HCT116 (cell line): Measurements from ENCODE around the gene LDAH. TPM values are rescaled to one million over a fixed set of nuclear protein-coding genes. Genes with fewer than 3 reads are reported as not detected.
"Not testable (repeated sequence)": the region's sequence is repeated elsewhere in the genome, so short reads cannot be mapped to it uniquely, and the experiment has no call there.

Experiments
- ATAC-seq: fragments of 200-7000 bp; cut with Tn5 transposase; 2 replicates; pipeline ENCODE4 v1.9.1; 2020; ENCODE audit warnings: mild to moderate bottlenecking, moderate library complexity
- BruUV-seq: library from RNA; stranded (reverse); fragments of 400-500 nt; replicated peaks from 2 replicates; lab custom pipeline; 2021; lab: Mats Ljungman, UMichigan
- CTCF ChIA-PET: fragments of 300-600 bp; sonication (Branson Sonifier 250); formaldehyde crosslinking; loops from one replicate; lab custom pipeline; 2021; ENCODE audit warnings: antibody characterized with exemption; lab: Charles Lee
- POLR2A ChIA-PET: fragments of 300-600, 350-600 bp; sonication (Branson Sonifier 250); formaldehyde crosslinking; loops from one replicate; lab custom pipeline; 2021; ENCODE audit warnings: antibody characterized with exemption; lab: Charles Lee
- RAD21 ChIA-PET, 2 experiments: fragments of 300-600 bp; sonication (Branson Sonifier 250); formaldehyde crosslinking; loops; one replicate each; lab custom pipeline; 2023; ENCODE audit warnings: low total read pairs in 2 of 2; ENCODE audit not compliant: uncharacterized antibody in 2 of 2, unreplicated experiment in 2 of 2, low non-redundant PET in 1 of 2; lab: Charles Lee
- DNase-seq: peaks from one replicate; pipeline ENCODE4 v3.0.0-alpha.2; 2010; ENCODE audit warnings: low read depth, low spot score
- H2AFZ ChIP-seq: fragments of 200-600 bp; shearing (Covaris generic), sonication (generic); 2 replicates; pipeline ENCODE4 v1.6.1; 2017; ENCODE audit warnings: low read depth, mixed run types, mixed read lengths, antibody characterized with exemption, low read length; ENCODE audit not compliant: poor library complexity, severe bottlenecking
- H3K27ac ChIP-seq: 2 replicates; pipeline ENCODE4 v1.5.1; 2012; ENCODE audit warnings: low read depth, low read length
- H3K27me3 ChIP-seq: fragments of 200-600 bp; sonication (generic); 2 replicates; pipeline ENCODE4 v1.6.1; 2016; ENCODE audit warnings: mixed run types, low read length, mixed read lengths; ENCODE audit not compliant: insufficient read depth
- H3K36me3 ChIP-seq, 2 experiments: fragments of 200-500 bp in 1 of 2; fragments of 200-600 bp in 1 of 2; sonication (Bioruptor generic) in 1 of 2; sonication (generic) in 1 of 2; 2 replicates each; pipeline versions ENCODE4 v1.5.1 to v1.6.1; 2014 to 2016; ENCODE audit warnings: low read length in 2 of 2, inconsistent platforms in 1 of 2, mixed read lengths in 1 of 2, mixed run types in 1 of 2; ENCODE audit not compliant: insufficient read depth in 2 of 2, control insufficient read depth in 1 of 2
- H3K4me1 ChIP-seq, 2 experiments: fragments of 200-600 bp in 1 of 2; sonication (generic) in 1 of 2; 2 replicates each; pipeline versions ENCODE4 v1.5.1 to v1.6.1; 2012 to 2017; ENCODE audit warnings: low read length in 2 of 2, inconsistent platforms in 1 of 2, mild to moderate bottlenecking in 1 of 2, mixed read lengths in 1 of 2, mixed run types in 1 of 2, moderate library complexity in 1 of 2; ENCODE audit not compliant: insufficient read depth in 2 of 2, control insufficient read depth in 1 of 2
- H3K4me2 ChIP-seq: fragments of 200-600 bp; sonication (generic); 2 replicates; pipeline ENCODE4 v1.6.1; 2017; ENCODE audit warnings: mixed run types, low read length, mixed read lengths
- H3K4me3 ChIP-seq, 2 experiments: fragments of 200-600 bp in 1 of 2; sonication (generic) in 1 of 2; replicated peaks in 1 of 2; 2 replicates each; pipeline ENCODE4 v1.5.1; 2011 to 2016; ENCODE audit warnings: low read length in 2 of 2, control low read depth in 1 of 2, low read depth in 1 of 2, mild to moderate bottlenecking in 1 of 2, mixed read lengths in 1 of 2, mixed run types in 1 of 2
- H3K79me2 ChIP-seq: fragments of 200-600 bp; sonication (generic); 2 replicates; pipeline ENCODE4 v1.6.1; 2017; ENCODE audit warnings: mild to moderate bottlenecking, mixed run types, low read length, moderate library complexity, mixed read lengths; ENCODE audit not compliant: insufficient read depth
- H3K9ac ChIP-seq: fragments of 200-600 bp; sonication (generic); 2 replicates; pipeline ENCODE4 v1.6.1; 2016; ENCODE audit warnings: low read length, mixed read lengths
- H3K9me2 ChIP-seq: fragments of 200-600 bp; sonication (generic), shearing (Covaris generic); 2 replicates; pipeline ENCODE4 v1.6.1; 2017; ENCODE audit warnings: mixed run types, mild to moderate bottlenecking, moderate library complexity; ENCODE audit not compliant: insufficient read depth
- H3K9me3 ChIP-seq, 2 experiments: fragments of 200-500 bp in 1 of 2; fragments of 200-600 bp in 1 of 2; sonication (Bioruptor generic) in 1 of 2; sonication (generic) in 1 of 2; 2 replicates each; pipeline ENCODE4 v1.6.1; 2014 to 2017; ENCODE audit warnings: low read length in 2 of 2, mixed read lengths in 2 of 2, inconsistent platforms in 1 of 2, low read depth in 1 of 2, mild to moderate bottlenecking in 1 of 2, mixed run types in 1 of 2, moderate library complexity in 1 of 2; ENCODE audit not compliant: control insufficient read depth in 1 of 2, insufficient read depth in 1 of 2
- H4K20me1 ChIP-seq: fragments of 200-600 bp; sonication (generic), shearing (Covaris generic); 2 replicates; pipeline ENCODE4 v1.6.1; 2017; ENCODE audit warnings: mixed run types, mild to moderate bottlenecking, moderate library complexity; ENCODE audit not compliant: insufficient read depth
- intact Hi-C: fragments of 100-400 bp; cut with micrococcal nuclease; formaldehyde crosslinking; loops from 2 replicates; pipeline ENCODE4 v1.10.0; 2022
- total RNA-seq: library from RNA; stranded (reverse); gene quantifications from one replicate; pipeline ENCODE4 v1.2.1, GENCODE V29; 2021; ENCODE audit not compliant: unreplicated experiment

LDAH gene
- total RNA-seq, 1 experiment from 2014 or later = 25.7 TPM

DNA sequence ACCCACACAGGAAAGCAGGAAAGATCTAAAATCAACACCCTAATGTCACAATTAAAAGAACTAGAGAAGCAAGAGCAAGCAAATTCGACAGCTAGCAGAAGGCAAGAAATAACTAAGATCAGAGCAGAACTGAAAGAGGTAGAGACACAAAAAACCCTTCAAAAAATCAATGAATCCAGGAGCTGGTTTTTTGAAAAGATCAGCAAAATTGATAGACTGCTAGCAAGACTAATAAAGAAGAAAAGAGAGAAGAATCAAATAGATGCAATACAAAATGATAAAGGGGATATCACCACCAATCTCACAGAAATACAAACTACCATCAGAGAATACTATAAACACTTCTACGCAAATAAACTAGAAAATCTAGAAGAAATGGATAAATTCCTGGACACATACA, 108.5 kb downstream of the LDAH start:
- H3K9me3 ChIP-seq, POLR2A ChIA-PET, ATAC-seq, H3K36me3 ChIP-seq, H3K4me1 ChIP-seq, H2AFZ ChIP-seq, H3K4me3 ChIP-seq, H3K9ac ChIP-seq, H4K20me1 ChIP-seq, H3K79me2 ChIP-seq, H3K9me2 ChIP-seq, CTCF ChIA-PET, intact Hi-C loops, H3K27ac ChIP-seq, H3K27me3 ChIP-seq, BruUV-seq, DNase-seq, H3K4me2 ChIP-seq: not testable (repeated sequence)
- RAD21 ChIA-PET = interaction anchor here in 1 of 2 experiments (0.6 kb wide), 1 partner anchor 40 kb away, joined by 3 read pairs; no protein-coding TSS in a partner anchor

DNA sequence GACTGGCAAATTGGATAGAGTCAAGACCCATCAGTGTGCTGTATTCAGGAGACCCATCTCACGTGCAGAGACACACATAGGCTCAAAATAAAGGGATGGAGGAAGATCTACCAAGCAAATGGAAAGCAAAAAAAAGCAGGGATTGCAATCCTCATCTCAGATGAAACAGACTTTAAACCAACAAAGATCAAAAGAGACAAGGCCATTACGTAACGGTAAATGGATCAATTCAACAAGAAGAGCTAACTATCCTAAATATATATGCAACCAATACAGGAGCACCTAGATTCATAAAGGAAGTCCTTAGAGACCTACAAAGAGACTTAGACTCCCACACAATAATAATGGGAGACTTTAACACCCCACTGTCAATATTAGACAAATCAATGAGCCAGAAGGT, 109.3 kb downstream of the LDAH start:
- H3K4me3 ChIP-seq, H3K4me2 ChIP-seq, H2AFZ ChIP-seq, H3K36me3 ChIP-seq, DNase-seq, BruUV-seq, H3K9ac ChIP-seq, H3K9me2 ChIP-seq, ATAC-seq, H3K27me3 ChIP-seq, CTCF ChIA-PET, H3K9me3 ChIP-seq, H3K27ac ChIP-seq, POLR2A ChIA-PET, H3K79me2 ChIP-seq, H3K4me1 ChIP-seq, H4K20me1 ChIP-seq, intact Hi-C loops: not testable (repeated sequence)
- RAD21 ChIA-PET = interaction anchor here in 1 of 2 experiments (0.6 kb wide), 1 partner anchor 40 kb away, joined by 3 read pairs; no protein-coding TSS in a partner anchor

DNA sequence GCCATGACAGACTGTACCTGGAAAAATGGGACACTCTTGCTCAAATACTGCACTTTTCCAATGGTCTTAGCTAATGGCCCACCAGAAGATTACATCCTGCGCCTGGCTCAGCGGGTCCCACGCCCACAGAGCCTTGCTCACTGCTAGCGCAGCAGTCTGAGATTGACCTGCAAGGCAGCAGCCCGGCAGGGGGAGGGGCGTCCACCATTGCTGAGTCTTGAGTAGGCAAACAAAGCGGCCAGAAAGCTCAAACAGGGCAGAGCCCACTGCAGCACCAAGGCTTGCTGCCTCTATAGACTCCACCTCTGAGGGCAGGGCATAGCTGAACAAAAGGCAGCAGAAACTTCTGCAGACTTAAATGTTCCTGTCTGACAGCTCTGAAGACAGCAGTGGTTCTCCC, 111.3 kb downstream of the LDAH start:
- BruUV-seq, RAD21 ChIA-PET: not testable (repeated sequence)

More for the DNA sequence above, 111.3 kb downstream of the LDAH start:
- H2AFZ ChIP-seq, H3K27ac ChIP-seq, H3K9me3 ChIP-seq, CTCF ChIA-PET, H3K4me3 ChIP-seq, H4K20me1 ChIP-seq, H3K9me2 ChIP-seq, H3K79me2 ChIP-seq, H3K36me3 ChIP-seq, DNase-seq, ATAC-seq, H3K4me2 ChIP-seq, POLR2A ChIA-PET, H3K4me1 ChIP-seq, H3K27me3 ChIP-seq, intact Hi-C loops, H3K9ac ChIP-seq: not testable (repeated sequence)
